Measurements from ENCODE around the gene PSD. TPM values are rescaled to one million over a fixed set of nuclear protein-coding genes. Genes with fewer than 3 reads are reported as not detected.

PSD gene
- total and polyA plus RNA-seq, 9 of the 15 experiments (the other 6 are each of a cell fraction or from before 2014, with no cell fraction given) = 0.11 to 1.7 (median 0.54) TPM; not detected in 2

DNA sequence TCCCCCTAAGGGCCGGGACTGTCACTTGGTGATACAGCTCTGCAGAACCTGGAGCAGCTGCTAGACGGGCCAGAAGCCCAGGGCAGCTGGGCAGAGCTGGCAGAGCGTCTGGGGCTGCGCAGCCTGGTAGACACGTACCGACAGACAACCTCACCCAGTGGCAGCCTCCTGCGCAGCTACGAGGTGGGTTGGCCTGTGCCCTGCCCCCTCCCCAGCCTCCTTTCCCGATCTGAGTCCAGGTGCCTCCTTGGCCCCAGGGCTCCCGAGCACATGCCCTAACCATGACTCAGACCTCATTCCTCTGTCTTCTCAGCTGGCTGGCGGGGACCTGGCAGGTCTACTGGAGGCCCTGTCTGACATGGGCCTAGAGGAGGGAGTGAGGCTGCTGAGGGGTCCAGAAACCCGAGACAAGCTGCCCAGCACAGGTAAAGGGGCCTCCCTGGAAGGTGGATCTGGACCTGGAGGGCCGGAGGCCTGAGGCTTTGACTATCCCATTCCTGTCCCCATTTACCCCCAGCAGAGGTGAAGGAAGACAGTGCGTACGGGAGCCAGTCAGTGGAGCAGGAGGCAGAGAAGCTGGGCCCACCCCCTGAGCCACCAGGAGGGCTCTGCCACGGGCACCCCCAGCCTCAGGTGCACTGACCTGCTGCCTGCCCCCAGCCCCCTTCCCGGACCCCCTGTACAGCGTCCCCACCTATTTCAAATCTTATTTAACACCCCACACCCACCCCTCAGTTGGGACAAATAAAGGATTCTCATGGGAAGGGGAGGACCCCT, 16.7 kb downstream of the PSD start:
- H3K27me3 ChIP-seq (ENCODE audit: control insufficient read depth in 2 of 2, insufficient read depth in 2 of 2, low read length in 2 of 2) = no peaks in the 10 kb centered on the region
- no peaks in the 10 kb centered on the region for H3K79me2 ChIP-seq (ENCODE audit: control insufficient read depth, insufficient read depth, low read length)
- no peak overlapping the region for H3K4me2 ChIP-seq (ENCODE audit: insufficient read depth, low read length)
- TF ChIP-seq POLR2G (IDR thresholded peaks at IDR 0.05; ENCODE audit: low read depth, low read length) = 0 out of 2 replicates have a peak, but pooled peaks have one; percentile 18
- TF ChIP-seq MYBL2 (IDR thresholded peaks at IDR 0.05; ENCODE audit: low read depth) = no peak
- no peak for TF ChIP-seq MYBL2 (CRISPR knock-in tag; IDR thresholded peaks at IDR 0.05; ENCODE audit: borderline replicate concordance)
- no peak overlapping the region for H3K9ac ChIP-seq (ENCODE audit: insufficient read depth in 1 of 2, low read depth in 2 of 2, low read length in 2 of 2)
- BruUV-seq (replicated peaks) = no TSS peak
- no peaks in the 10 kb centered on the region for H4K20me1 ChIP-seq (replicated peaks; ENCODE audit: control insufficient read depth, insufficient read depth, low read length)
- POLR2A ChIA-PET = interaction anchor here (0.6 to 1.0 kb wide), 2 partner anchors 50 to 290 kb away, joined by 3 read pairs; partner anchors contain the start of gene C10orf95
- peaks cover 9 to 51% of the 10 kb centered on the region in 2 experiments; a peak in 4 of 5 replicates for H3K4me1 ChIP-seq (replicated peaks in 1 of 2; ENCODE audit: control insufficient read depth in 2 of 2, insufficient read depth in 2 of 2, low read length in 2 of 2)
- DNase-seq (ENCODE audit: extremely low read depth in 1 of 4, low spot score in 3 of 4) (no peak), FAIRE-seq (no peak), ATAC-seq (no peak)
- in situ Hi-C loops (cut with MboI) = no loop called here
- H3K27ac ChIP-seq (ENCODE audit: extremely low read depth, low read depth, low read length) = no peak overlapping the region
- intact Hi-C loops (cut with micrococcal nuclease) = no loop called here
- H3K36me3 ChIP-seq (ENCODE audit: control insufficient read depth, insufficient read depth, low read length) = peaks cover 13% of the 10 kb centered on the region; the same call in 1 of the 3 replicates
- no peak overlapping the region for H3K4me3 ChIP-seq
- CTCF ChIA-PET (ENCODE audit: low intra/inter-chr PET ratio) = no interaction called here
- 82% methylated on average over 11 of the region's 18 CpGs for WGBS (ENCODE audit: insufficient coverage, low coverage, missing lambda C conversion rate)
- H3K9me1 ChIP-seq (ENCODE audit: control insufficient read depth, insufficient read depth, low read length) = no peaks in the 10 kb centered on the region
- no peak overlapping the region for H2AFZ ChIP-seq (ENCODE audit: low read depth, low read length)
- no peaks in the 10 kb centered on the region for H3K9me3 ChIP-seq (replicated peaks; ENCODE audit: control insufficient read depth, insufficient read depth, low read depth, low read length)

DNA sequence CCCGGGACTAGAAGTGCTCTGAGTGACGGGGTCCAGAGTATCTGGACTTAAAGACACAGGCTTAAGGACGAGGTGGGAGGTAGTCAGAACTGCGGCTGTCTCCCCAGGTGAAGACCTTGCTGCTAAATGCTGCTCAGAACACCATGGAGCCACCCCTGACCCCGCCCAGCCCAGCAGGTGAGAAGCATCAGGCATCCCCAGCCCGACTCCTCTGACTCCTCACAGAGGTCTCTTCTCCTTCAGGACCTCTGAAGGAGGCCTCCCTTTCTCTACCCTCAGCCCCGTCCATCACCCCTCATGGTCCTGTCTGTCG, 17.3 kb downstream of the PSD start:
- no peak for ATAC-seq
- Histone ChIP-seq H3K4me2 (ENCODE audit: insufficient read depth, low read length) (no peak overlapping the region), H4K20me1 (replicated peaks; ENCODE audit: control insufficient read depth, insufficient read depth, low read length) (no peaks in the 10 kb centered on the region), H3K27me3 (ENCODE audit: control insufficient read depth in 2 of 2, insufficient read depth in 2 of 2, low read length in 2 of 2) (no peaks in the 10 kb centered on the region), H3K9me1 (ENCODE audit: control insufficient read depth, insufficient read depth, low read length) (no peaks in the 10 kb centered on the region), H3K9ac (ENCODE audit: insufficient read depth in 1 of 2, low read depth in 2 of 2, low read length in 2 of 2) (no peak overlapping the region), H3K4me3 (no peak overlapping the region), H3K79me2 (ENCODE audit: control insufficient read depth, insufficient read depth, low read length) (0 out of 3 replicates have a peak, but pooled peaks cover 2% of the 10 kb centered on the region), H3K4me1 (replicated peaks in 1 of 2; ENCODE audit: control insufficient read depth in 2 of 2, insufficient read depth in 2 of 2, low read length in 2 of 2) (peaks cover 12 to 56% of the 10 kb centered on the region in 2 experiments; a peak in 4 of 5 replicates), H3K27ac (ENCODE audit: extremely low read depth, low read depth, low read length) (no peak overlapping the region), H2AFZ (ENCODE audit: low read depth, low read length) (no peak overlapping the region), H3K9me3 (replicated peaks; ENCODE audit: control insufficient read depth, insufficient read depth, low read depth, low read length) (no peaks in the 10 kb centered on the region), H3K36me3 (ENCODE audit: control insufficient read depth, insufficient read depth, low read length) (peaks cover 16% of the 10 kb centered on the region; the same call in 1 of the 3 replicates)
- no peak for DNase-seq (ENCODE audit: extremely low read depth in 1 of 4, low spot score in 3 of 4)
- FAIRE-seq = no peak
- BruUV-seq (replicated peaks) = no TSS peak
- CTCF ChIA-PET (ENCODE audit: low intra/inter-chr PET ratio) = no interaction called here
- WGBS (ENCODE audit: insufficient coverage, low coverage, missing lambda C conversion rate) = 72% methylated on average over 7 of the region's 8 CpGs
- in situ Hi-C loops (cut with MboI) = no loop called here
- intact Hi-C loops (cut with micrococcal nuclease) = no loop called here
- POLR2A ChIA-PET = interaction anchor here (1.0 kb wide), 1 partner anchor 50 kb away, joined by 3 read pairs; the partner anchor contains the start of gene C10orf95
- TF ChIP-seq MEF2A (IDR thresholded peaks at IDR 0.05; ENCODE audit: control insufficient read depth, low read depth, low read length) (no peak), ETV6 (IDR thresholded peaks at IDR 0.05; ENCODE audit: borderline replicate concordance in 1 of 2, low read depth in 2 of 2, low read length in 1 of 2) (no peak), ETV6 (CRISPR knock-in tag; IDR thresholded peaks at IDR 0.05; ENCODE audit: borderline replicate concordance) (no peak), MYBL2 (IDR thresholded peaks at IDR 0.05; ENCODE audit: low read depth) (no peak), MYBL2 (CRISPR knock-in tag; IDR thresholded peaks at IDR 0.05; ENCODE audit: borderline replicate concordance) (no peak), JUNB (CRISPR knock-in tag; conservative IDR thresholded peaks at IDR 0.05) (no peak), ZKSCAN3 (CRISPR knock-in tag; IDR thresholded peaks at IDR 0.05) (no peak), EGR1 (conservative IDR thresholded peaks at IDR 0.05) (no peak), L3MBTL2 (IDR thresholded peaks at IDR 0.05) (no peak), GABPB2 (CRISPR knock-in tag; conservative IDR thresholded peaks at IDR 0.05) (no peak), HMGN3 (IDR thresholded peaks at IDR 0.05; ENCODE audit: borderline replicate concordance, extremely low read depth, insufficient read length, low read depth, low read length) (no peak), ELF4 (CRISPR knock-in tag; IDR thresholded peaks at IDR 0.05) (no peak), TEAD1 (CRISPR knock-in tag; IDR thresholded peaks at IDR 0.05) (no peak), ZKSCAN1 (IDR thresholded peaks at IDR 0.05; ENCODE audit: low read depth, low read length) (no peak), SRF (CRISPR knock-in tag; IDR thresholded peaks at IDR 0.05) (no peak), HEY1 (CRISPR knock-in tag; IDR thresholded peaks at IDR 0.05; ENCODE audit: borderline replicate concordance) (no peak)
